SU-DHL-6 (cell line): ENCODE measurements around the gene HSD11B2.

Source experiments
- H2AFZ ChIP-seq: fragments of 200-600 bp; sonication (generic); 2 replicates; pipeline ENCODE4 v1.6.1; 2014; ENCODE audit warnings: low read depth, mild to moderate bottlenecking, moderate library complexity, mixed read lengths, antibody characterized with exemption, low read length; ENCODE audit not compliant: severe bottlenecking
- H3F3A ChIP-seq: fragments of 200-600 bp; shearing (Covaris generic); 2 replicates; pipeline ENCODE4 v1.6.0; 2016; ENCODE audit warnings: antibody characterized with exemption, mild to moderate bottlenecking; ENCODE audit not compliant: insufficient read depth
- H3K27ac ChIP-seq: fragments of 200-600 bp; sonication (generic); 2 replicates; pipeline ENCODE4 v1.5.1; 2016; ENCODE audit warnings: low read depth, mild to moderate bottlenecking, low read length, moderate library complexity, mixed read lengths
- H3K27me3 ChIP-seq: fragments of 200-600 bp; sonication (generic), shearing (Covaris generic); 2 replicates; pipeline ENCODE4 v1.6.0; 2014; ENCODE audit warnings: mild to moderate bottlenecking, low read length
- H3K36me3 ChIP-seq: fragments of 200-600 bp; sonication (generic); 2 replicates; pipeline ENCODE4 v1.6.1; 2014; ENCODE audit warnings: mild to moderate bottlenecking, low read length, mixed read lengths
- H3K4me2 ChIP-seq: fragments of 300-600, 200-600 bp; shearing (Covaris generic), sonication (generic); 2 replicates; pipeline ENCODE4 v1.6.0; 2014; ENCODE audit warnings: low read length, low read depth, mild to moderate bottlenecking; ENCODE audit not compliant: poor library complexity, severe bottlenecking
- H3K4me3 ChIP-seq: fragments of 200-600 bp; sonication (generic); 2 replicates; pipeline ENCODE4 v1.5.1; 2014; ENCODE audit warnings: antibody characterized with exemption, low read length, mild to moderate bottlenecking, mixed read lengths; ENCODE audit not compliant: insufficient read depth, poor library complexity, severe bottlenecking
- H3K79me2 ChIP-seq: fragments of 200-600 bp; sonication (generic); 2 replicates; pipeline ENCODE4 v1.6.1; 2014; ENCODE audit warnings: mild to moderate bottlenecking, low read length, moderate library complexity; ENCODE audit not compliant: insufficient read depth
- H3K9ac ChIP-seq: fragments of 200-600 bp; sonication (generic); 2 replicates; pipeline ENCODE4 v1.7.0; 2014; ENCODE audit warnings: mild to moderate bottlenecking, low read length
- H3K9me2 ChIP-seq: fragments of 200-600 bp; sonication (generic); replicated peaks from 2 replicates; pipeline ENCODE4 v1.6.1; 2014; ENCODE audit warnings: low read length; ENCODE audit not compliant: insufficient read depth
- H3K9me3 ChIP-seq: fragments of 200-600 bp; sonication (generic); 2 replicates; pipeline ENCODE4 v1.6.1; 2014; ENCODE audit warnings: low read length, mixed read lengths; ENCODE audit not compliant: insufficient read depth
- H4K20me1 ChIP-seq: fragments of 200-600 bp; sonication (generic); 2 replicates; pipeline ENCODE4 v1.6.1; 2014; ENCODE audit warnings: low read depth, mild to moderate bottlenecking, antibody characterized with exemption, low read length, moderate library complexity, mixed read lengths
- EZH2phosphoT487 ChIP-seq: fragments of 200-600 bp; sonication (generic), shearing (Covaris generic); conservative IDR thresholded peaks from 2 replicates; pipeline ENCODE4 v1.6.1; 2018; ENCODE audit warnings: mild to moderate bottlenecking, antibody characterized with exemption, low read length, moderate library complexity, mixed read lengths
- TF ChIP-seq, protein P1 (sequence below): fragments of 200-600 bp; sonication (generic); IDR thresholded peaks from one replicate; pipeline ENCODE4 v1.5.1; 2017; ENCODE audit warnings: antibody characterized with exemption, mild to moderate bottlenecking, low read length, moderate library complexity; ENCODE audit not compliant: insufficient read depth, poor library complexity, severe bottlenecking

The HSD11B2 gene

DNA sequence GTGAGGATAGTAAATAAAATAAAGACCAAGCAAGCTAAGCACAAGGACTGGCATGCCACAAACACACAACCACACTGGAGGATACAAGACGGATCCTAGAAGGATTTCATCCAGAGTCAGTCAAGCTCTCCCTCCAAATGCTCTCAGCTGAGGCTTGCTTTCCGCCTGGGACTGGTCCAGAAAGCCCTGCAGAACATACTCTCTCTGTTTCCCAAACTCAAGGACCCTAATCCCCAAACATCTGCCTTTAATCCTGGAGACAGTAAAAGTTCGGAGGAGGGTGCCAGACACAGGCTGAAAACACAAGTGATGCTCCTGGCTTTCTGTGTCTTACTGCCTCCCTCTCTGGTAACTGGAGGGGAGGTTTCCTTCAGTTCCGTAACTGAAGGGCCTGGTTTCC, 5.3 kb upstream of the HSD11B2 start:
- H3K9ac ChIP-seq = no peak overlapping the region
- H3K79me2 ChIP-seq = no peaks in the 10 kb centered on the region
- H3K27ac ChIP-seq = no peak overlapping the region
- H3K9me3 ChIP-seq = no peaks in the 10 kb centered on the region
- no peaks in the 10 kb centered on the region for H3K36me3 ChIP-seq
- H2AFZ ChIP-seq = no peak overlapping the region
- no peak for TF ChIP-seq EZH2phosphoT487
- TF ChIP-seq, protein P1, sequence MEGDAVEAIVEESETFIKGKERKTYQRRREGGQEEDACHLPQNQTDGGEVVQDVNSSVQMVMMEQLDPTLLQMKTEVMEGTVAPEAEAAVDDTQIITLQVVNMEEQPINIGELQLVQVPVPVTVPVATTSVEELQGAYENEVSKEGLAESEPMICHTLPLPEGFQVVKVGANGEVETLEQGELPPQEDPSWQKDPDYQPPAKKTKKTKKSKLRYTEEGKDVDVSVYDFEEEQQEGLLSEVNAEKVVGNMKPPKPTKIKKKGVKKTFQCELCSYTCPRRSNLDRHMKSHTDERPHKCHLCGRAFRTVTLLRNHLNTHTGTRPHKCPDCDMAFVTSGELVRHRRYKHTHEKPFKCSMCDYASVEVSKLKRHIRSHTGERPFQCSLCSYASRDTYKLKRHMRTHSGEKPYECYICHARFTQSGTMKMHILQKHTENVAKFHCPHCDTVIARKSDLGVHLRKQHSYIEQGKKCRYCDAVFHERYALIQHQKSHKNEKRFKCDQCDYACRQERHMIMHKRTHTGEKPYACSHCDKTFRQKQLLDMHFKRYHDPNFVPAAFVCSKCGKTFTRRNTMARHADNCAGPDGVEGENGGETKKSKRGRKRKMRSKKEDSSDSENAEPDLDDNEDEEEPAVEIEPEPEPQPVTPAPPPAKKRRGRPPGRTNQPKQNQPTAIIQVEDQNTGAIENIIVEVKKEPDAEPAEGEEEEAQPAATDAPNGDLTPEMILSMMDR = no peak
- H3K9me2 ChIP-seq = no peaks in the 10 kb centered on the region
- H4K20me1 ChIP-seq = no peaks in the 10 kb centered on the region
- no peaks in the 10 kb centered on the region for H3K27me3 ChIP-seq
- no peak overlapping the region for H3K4me2 ChIP-seq
- no peaks in the 10 kb centered on the region for H3F3A ChIP-seq
- no peak overlapping the region for H3K4me3 ChIP-seq

GRCh38 chr16:67426022-67426421, 4.9 kb upstream of the HSD11B2 start:
- TF ChIP-seq EZH2phosphoT487 = no peak
- H3K79me2 ChIP-seq = no peaks in the 10 kb centered on the region
- H4K20me1 ChIP-seq = no peaks in the 10 kb centered on the region
- H3K9me3 ChIP-seq = no peaks in the 10 kb centered on the region
- H2AFZ ChIP-seq = no peak overlapping the region
- H3K4me2 ChIP-seq = no peak overlapping the region
- no peaks in the 10 kb centered on the region for H3K9me2 ChIP-seq
- no peaks in the 10 kb centered on the region for H3K36me3 ChIP-seq
- H3K27ac ChIP-seq = no peak overlapping the region
- no peaks in the 10 kb centered on the region for H3K27me3 ChIP-seq
- no peak overlapping the region for H3K9ac ChIP-seq
- no peak overlapping the region for H3K4me3 ChIP-seq
- no peaks in the 10 kb centered on the region for H3F3A ChIP-seq

DNA sequence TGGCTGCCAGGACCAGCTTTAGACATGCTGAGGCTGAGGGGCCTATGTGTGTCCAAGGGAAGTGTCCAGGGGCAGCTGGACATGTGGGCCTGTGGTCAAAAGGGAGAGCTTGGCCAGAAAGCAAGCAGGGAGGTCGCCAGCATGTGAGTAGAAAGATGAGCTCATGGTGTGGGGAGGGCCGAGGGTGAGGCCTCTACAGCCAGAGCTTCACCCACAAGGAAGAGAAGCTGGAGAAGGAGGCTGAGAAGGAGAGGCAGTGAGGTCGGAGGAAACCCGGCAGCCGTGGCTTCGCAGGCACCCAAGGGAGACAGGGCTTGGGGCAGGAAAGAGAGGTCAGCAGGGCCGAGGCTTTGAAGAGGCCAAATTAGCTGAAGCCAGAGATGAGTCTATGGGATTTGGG, 4.0 kb upstream of the HSD11B2 start:
- Histone ChIP-seq H4K20me1 (no peaks in the 10 kb centered on the region), H3K9ac (no peak overlapping the region), H3K9me2 (no peaks in the 10 kb centered on the region), H3K4me2 (no peak overlapping the region), H3F3A (no peaks in the 10 kb centered on the region), H3K9me3 (no peaks in the 10 kb centered on the region), H3K27me3 (no peaks in the 10 kb centered on the region), H3K4me3 (no peak overlapping the region), H3K36me3 (no peaks in the 10 kb centered on the region), H3K27ac (no peak overlapping the region), H2AFZ (no peak overlapping the region), H3K79me2 (no peaks in the 10 kb centered on the region)
- TF ChIP-seq, protein P1 = no peak
- no peak for TF ChIP-seq EZH2phosphoT487

- H3K79me2 ChIP-seq = no peaks in the 10 kb centered on the region
- no peak overlapping the region for H3K9ac ChIP-seq
- H3K27ac ChIP-seq = no peak overlapping the region
- no peak overlapping the region for H2AFZ ChIP-seq
- H3K9me3 ChIP-seq = no peaks in the 10 kb centered on the region
- no peaks in the 10 kb centered on the region for H3K36me3 ChIP-seq
- no peak overlapping the region for H3K4me3 ChIP-seq
- no peaks in the 10 kb centered on the region for H3K9me2 ChIP-seq
- no peaks in the 10 kb centered on the region for H4K20me1 ChIP-seq
- no peak for TF ChIP-seq EZH2phosphoT487
- TF ChIP-seq, protein P1 = peak; percentile 80
- H3K4me2 ChIP-seq = no peak overlapping the region
- no peaks in the 10 kb centered on the region for H3K27me3 ChIP-seq
- no peaks in the 10 kb centered on the region for H3F3A ChIP-seq
These were observed 2.7 kb upstream of the HSD11B2 start for GRCh38 chr16:67428146-67428731.
